ENCODE data around the gene CACNA1A. TPM values are rescaled to one million over a fixed set of nuclear protein-coding genes. Genes with fewer than 3 reads are reported as not detected.

CACNA1A gene
- total and polyA plus RNA-seq, 3 donors from 2014 or later: 9.7 to 22.5 (median 21.8) TPM

DNA sequence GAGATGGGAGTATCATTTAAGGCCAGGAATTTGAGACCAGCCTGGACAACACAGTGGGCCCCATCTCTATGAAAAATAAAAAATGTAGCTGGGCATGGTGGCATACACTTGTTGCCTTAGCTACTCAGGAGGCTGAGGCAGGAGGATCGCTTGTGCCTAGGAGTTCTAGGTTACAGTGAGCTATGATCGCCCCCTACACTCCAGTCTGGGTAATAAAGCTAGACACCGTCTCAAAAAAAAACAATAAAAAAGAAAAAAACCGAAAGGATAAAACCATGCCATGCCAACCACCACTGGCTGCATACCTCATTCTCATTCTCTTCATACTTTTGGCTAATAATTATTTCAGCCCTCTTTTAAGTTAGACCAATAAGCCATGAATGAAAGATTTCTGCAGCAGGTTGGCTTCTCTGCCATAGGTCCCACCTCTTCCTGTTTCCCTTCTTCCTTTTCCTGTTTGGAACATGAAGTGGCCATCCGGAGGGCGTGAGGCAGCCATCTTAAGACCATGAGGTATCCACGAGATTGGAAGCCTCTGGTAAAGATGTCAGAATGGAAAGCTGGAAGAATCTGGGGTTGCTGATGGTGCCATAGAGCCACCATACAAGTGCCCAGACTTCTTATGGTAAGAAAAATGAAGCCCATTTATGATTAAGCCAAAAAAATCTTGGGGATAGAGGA is 171.3 kb downstream of the CACNA1A start:
- 79 to 82% methylated on average over 7 of the region's 7 CpGs for WGBS, 2 donors
- TF ChIP-seq, protein P1, sequence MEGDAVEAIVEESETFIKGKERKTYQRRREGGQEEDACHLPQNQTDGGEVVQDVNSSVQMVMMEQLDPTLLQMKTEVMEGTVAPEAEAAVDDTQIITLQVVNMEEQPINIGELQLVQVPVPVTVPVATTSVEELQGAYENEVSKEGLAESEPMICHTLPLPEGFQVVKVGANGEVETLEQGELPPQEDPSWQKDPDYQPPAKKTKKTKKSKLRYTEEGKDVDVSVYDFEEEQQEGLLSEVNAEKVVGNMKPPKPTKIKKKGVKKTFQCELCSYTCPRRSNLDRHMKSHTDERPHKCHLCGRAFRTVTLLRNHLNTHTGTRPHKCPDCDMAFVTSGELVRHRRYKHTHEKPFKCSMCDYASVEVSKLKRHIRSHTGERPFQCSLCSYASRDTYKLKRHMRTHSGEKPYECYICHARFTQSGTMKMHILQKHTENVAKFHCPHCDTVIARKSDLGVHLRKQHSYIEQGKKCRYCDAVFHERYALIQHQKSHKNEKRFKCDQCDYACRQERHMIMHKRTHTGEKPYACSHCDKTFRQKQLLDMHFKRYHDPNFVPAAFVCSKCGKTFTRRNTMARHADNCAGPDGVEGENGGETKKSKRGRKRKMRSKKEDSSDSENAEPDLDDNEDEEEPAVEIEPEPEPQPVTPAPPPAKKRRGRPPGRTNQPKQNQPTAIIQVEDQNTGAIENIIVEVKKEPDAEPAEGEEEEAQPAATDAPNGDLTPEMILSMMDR (IDR thresholded peaks at IDR 0.05): no peak
- no peak for TF ChIP-seq POLR2A (IDR thresholded peaks at IDR 0.05)
- Histone ChIP-seq H3K36me3 (ENCODE audit: low read depth, missing control alignments) (no peaks in the 10 kb centered on the region), H3K27me3 (no peaks in the 10 kb centered on the region), H3K4me1 (no peaks in the 10 kb centered on the region), H3K9me3 (no peaks in the 10 kb centered on the region), H3K4me3 (no peak overlapping the region), H3K27ac (no peak overlapping the region)
- intact Hi-C loops (cut with DNase I; ENCODE audit: low total_unique reads): no loop called here
- DNase-seq: no peak

DNA sequence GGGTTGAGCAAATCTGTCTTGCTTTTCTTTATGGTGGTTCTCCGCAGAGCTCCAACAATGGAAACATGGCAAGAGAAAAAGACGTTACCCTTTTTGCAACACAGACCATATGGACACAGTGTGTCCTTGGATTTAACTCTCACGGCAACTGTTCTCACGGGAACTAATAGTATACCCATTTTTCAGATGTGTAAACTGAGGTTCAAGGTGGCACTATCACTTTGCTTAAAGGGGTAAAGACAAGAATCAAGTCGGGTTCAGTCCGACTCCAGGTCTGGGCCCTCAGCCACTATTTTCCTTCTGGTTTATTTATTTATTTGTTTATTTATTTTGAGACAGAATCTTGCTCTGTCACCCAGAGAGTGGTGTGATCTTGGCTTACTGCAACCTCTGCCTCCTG is 176.0 kb downstream of the CACNA1A start:
- WGBS, 2 donors: 87 to 94% methylated on average over 6 of the region's 6 CpGs

DNA sequence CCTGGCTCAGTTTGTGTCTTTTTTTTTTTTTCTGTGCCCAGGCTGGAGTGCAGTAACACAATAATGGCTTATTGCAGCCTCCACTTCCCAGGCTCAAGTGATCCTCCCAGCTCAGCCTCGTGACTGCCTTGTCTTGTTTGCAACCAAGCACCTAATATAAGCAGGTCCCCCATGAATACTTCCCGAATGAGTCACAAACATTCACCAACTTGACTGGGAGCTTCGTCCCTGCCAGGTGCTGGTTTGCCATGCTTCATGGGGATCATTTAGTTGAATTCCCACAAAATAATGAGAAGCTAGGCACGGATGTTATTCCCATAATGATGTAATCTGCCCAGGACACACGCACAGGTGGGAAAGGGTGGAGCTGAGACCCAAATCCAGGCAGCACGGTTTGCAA is 176.5 kb downstream of the CACNA1A start:
- TF ChIP-seq, protein P1 (IDR thresholded peaks at IDR 0.05): no peak
- no peak for TF ChIP-seq POLR2A (IDR thresholded peaks at IDR 0.05)
- Histone ChIP-seq H3K9me3 (no peaks in the 10 kb centered on the region), H3K27me3 (no peaks in the 10 kb centered on the region), H3K27ac (no peak overlapping the region), H3K4me1 (no peaks in the 10 kb centered on the region), H3K4me3 (no peak overlapping the region), H3K36me3 (ENCODE audit: low read depth, missing control alignments) (no peaks in the 10 kb centered on the region)
- no peak for DNase-seq
- 83 to 91% methylated on average over 5 to 6 of the region's 6 CpGs for WGBS, 2 donors
- intact Hi-C loops (cut with DNase I; ENCODE audit: low total_unique reads): no loop called here

More for the DNA sequence above, 176.0 kb downstream of the CACNA1A start:
- no peaks in the 10 kb centered on the region for H3K9me3 ChIP-seq
- TF ChIP-seq, protein P1 (IDR thresholded peaks at IDR 0.05): no peak
- TF ChIP-seq POLR2A (IDR thresholded peaks at IDR 0.05): no peak
- no peak for DNase-seq
- no peak overlapping the region for H3K4me3 ChIP-seq
- H3K27me3 ChIP-seq: no peaks in the 10 kb centered on the region
- H3K36me3 ChIP-seq (ENCODE audit: low read depth, missing control alignments): no peaks in the 10 kb centered on the region
- intact Hi-C loops (cut with DNase I; ENCODE audit: low total_unique reads): no loop called here
- no peak overlapping the region for H3K27ac ChIP-seq
- no peaks in the 10 kb centered on the region for H3K4me1 ChIP-seq

DNA sequence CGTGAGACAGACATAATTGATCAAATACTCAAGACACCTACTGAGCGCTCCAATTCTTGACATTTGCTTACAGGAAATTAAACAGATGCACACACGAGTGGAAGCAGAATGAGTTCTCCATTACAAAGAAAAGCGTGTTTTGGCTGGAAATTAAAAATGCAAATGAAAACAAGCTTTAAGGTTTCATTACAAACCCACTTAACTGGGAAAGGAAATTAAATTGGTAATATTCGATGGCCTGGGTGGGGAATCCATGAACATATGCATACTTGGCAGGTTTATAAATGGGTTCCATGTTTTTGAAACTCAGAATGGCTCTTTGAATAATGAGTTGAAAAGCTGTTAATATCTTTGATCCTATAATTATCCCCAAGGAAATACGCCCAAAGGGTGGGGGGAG is 178.0 kb downstream of the CACNA1A start:
- no peak overlapping the region for H3K4me3 ChIP-seq
- no peaks in the 10 kb centered on the region for H3K27me3 ChIP-seq
- no peak overlapping the region for H3K27ac ChIP-seq
- H3K4me1 ChIP-seq: no peaks in the 10 kb centered on the region
- DNase-seq: no peak
- 88 to 92% methylated on average over 6 of the region's 6 CpGs for WGBS, 2 donors
- no peaks in the 10 kb centered on the region for H3K36me3 ChIP-seq (ENCODE audit: low read depth, missing control alignments)
- TF ChIP-seq POLR2A (IDR thresholded peaks at IDR 0.05): no peak
- TF ChIP-seq, protein P1 (IDR thresholded peaks at IDR 0.05): no peak
- H3K9me3 ChIP-seq: no peaks in the 10 kb centered on the region
- intact Hi-C loops (cut with DNase I; ENCODE audit: low total_unique reads): no loop called here

DNA sequence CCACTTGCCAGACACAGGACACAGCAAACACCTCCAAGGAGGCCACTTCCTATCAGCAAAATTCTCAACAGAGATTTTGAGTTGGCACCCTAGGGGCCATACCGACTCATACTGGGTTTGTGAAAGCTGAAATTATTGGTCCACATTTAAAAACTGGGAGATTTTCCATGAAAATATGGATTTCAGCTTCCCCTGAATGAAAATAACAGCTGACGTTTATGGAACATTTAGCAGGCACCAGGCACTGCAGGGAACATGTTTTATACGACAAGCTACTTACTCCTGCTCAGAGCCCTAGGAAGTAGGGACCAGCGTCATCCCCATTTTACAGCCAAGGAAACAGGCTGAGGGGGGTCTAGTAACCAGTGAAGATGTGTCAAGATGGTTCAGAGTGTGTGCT is 186.8 kb downstream of the CACNA1A start:
- H3K27me3 ChIP-seq: no peaks in the 10 kb centered on the region
- intact Hi-C loops (cut with DNase I; ENCODE audit: low total_unique reads): no loop called here
- H3K27ac ChIP-seq: no peak overlapping the region
- TF ChIP-seq, protein P1 (IDR thresholded peaks at IDR 0.05): no peak
- no peak for TF ChIP-seq POLR2A (IDR thresholded peaks at IDR 0.05)
- no peaks in the 10 kb centered on the region for H3K4me1 ChIP-seq
- DNase-seq: no peak
- WGBS, 2 donors: 78 to 90% methylated on average over 4 of the region's 4 CpGs
- H3K36me3 ChIP-seq (ENCODE audit: low read depth, missing control alignments): no peaks in the 10 kb centered on the region
- H3K4me3 ChIP-seq: no peak overlapping the region
- H3K9me3 ChIP-seq: no peaks in the 10 kb centered on the region
